ENCODE results near the gene HCN2.

DNA sequence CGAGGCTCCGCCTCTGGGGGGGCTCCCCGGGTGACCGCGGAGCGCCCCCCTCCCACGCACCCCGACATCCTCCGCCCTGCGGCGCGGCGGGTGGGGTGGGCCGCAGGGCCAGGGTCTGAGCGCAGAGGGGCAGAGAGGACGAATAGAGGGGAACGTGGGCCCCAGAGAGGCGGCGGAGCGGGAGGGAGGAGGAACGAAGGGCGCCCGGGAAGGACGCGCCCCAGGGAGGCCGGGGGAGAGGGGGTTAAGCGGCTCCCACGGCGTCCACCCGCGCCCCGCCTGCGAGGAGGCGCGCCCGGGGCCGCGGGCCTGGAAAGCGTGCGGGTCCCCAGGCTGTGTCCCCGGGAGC, 1.0 kb downstream of the HCN2 start:
- TF ChIP-seq, protein P1, sequence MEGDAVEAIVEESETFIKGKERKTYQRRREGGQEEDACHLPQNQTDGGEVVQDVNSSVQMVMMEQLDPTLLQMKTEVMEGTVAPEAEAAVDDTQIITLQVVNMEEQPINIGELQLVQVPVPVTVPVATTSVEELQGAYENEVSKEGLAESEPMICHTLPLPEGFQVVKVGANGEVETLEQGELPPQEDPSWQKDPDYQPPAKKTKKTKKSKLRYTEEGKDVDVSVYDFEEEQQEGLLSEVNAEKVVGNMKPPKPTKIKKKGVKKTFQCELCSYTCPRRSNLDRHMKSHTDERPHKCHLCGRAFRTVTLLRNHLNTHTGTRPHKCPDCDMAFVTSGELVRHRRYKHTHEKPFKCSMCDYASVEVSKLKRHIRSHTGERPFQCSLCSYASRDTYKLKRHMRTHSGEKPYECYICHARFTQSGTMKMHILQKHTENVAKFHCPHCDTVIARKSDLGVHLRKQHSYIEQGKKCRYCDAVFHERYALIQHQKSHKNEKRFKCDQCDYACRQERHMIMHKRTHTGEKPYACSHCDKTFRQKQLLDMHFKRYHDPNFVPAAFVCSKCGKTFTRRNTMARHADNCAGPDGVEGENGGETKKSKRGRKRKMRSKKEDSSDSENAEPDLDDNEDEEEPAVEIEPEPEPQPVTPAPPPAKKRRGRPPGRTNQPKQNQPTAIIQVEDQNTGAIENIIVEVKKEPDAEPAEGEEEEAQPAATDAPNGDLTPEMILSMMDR (conservative IDR thresholded peaks at IDR 0.05; ENCODE audit: low read depth, low read length): no peak
- TF ChIP-seq EZH2 (IDR thresholded peaks at IDR 0.05; ENCODE audit: borderline replicate concordance, low read depth, low read length, poor library complexity, severe bottlenecking): no peak

Measured in A673 (cell line).